Astrocyte (in vitro differentiated cells and primary cell): ENCODE results near the gene NTRK1. TPM values are rescaled to one million over a fixed set of nuclear protein-coding genes. Genes with fewer than 3 reads are reported as not detected.

ENCODE experiments used
- DNase-seq: peaks from one replicate; pipeline ENCODE4 v3.0.0-alpha.2; 2010; ENCODE audit warnings: low read depth
- FAIRE-seq: peaks from 2 replicates; lab custom pipeline; 2011; peaks lifted over from hg19 to GRCh38; lab: Jason Lieb, UNC
- H2AFZ ChIP-seq: 2 replicates; pipeline ENCODE4 v1.6.0; 2012; ENCODE audit warnings: low read depth, low read length, inconsistent platforms
- H3K27ac ChIP-seq: 2 replicates; pipeline ENCODE4 v1.5.1; 2011; ENCODE audit warnings: low read depth, low read length, inconsistent platforms
- H3K27me3 ChIP-seq: 2 replicates; pipeline ENCODE4 v1.6.0; 2011; ENCODE audit warnings: low read length, inconsistent platforms; ENCODE audit not compliant: insufficient read depth
- H3K36me3 ChIP-seq: 2 replicates; pipeline ENCODE4 v1.5.1; 2011; ENCODE audit warnings: low read length, inconsistent platforms; ENCODE audit not compliant: insufficient read depth
- H3K4me1 ChIP-seq: 2 replicates; pipeline ENCODE4 v1.5.1; 2011; ENCODE audit warnings: low read length, inconsistent platforms; ENCODE audit not compliant: insufficient read depth
- H3K4me2 ChIP-seq: 2 replicates; pipeline ENCODE4 v1.6.0; 2012; ENCODE audit warnings: low read length, inconsistent platforms
- H3K4me3 ChIP-seq: 2 replicates; pipeline ENCODE4 v1.5.1; 2011; ENCODE audit warnings: low read depth, mild to moderate bottlenecking, low read length, inconsistent platforms; ENCODE audit not compliant: insufficient read depth
- H3K79me2 ChIP-seq: 2 replicates; pipeline ENCODE4 v1.6.0; 2012; ENCODE audit warnings: mild to moderate bottlenecking, low read length, inconsistent platforms; ENCODE audit not compliant: insufficient read depth
- H3K9ac ChIP-seq: 2 replicates; pipeline ENCODE4 v1.6.0; 2012; ENCODE audit warnings: mild to moderate bottlenecking, low read length, inconsistent platforms
- H3K9me3 ChIP-seq: 2 replicates; pipeline ENCODE4 v1.5.1; 2012; ENCODE audit warnings: low read depth, mild to moderate bottlenecking, low read length, inconsistent platforms; ENCODE audit not compliant: insufficient read depth
- H4K20me1 ChIP-seq: 2 replicates; pipeline ENCODE4 v1.6.0; 2012; ENCODE audit warnings: low read length, inconsistent platforms; ENCODE audit not compliant: insufficient read depth
- H3K27ac Mint-ChIP-seq: one replicate; pipeline ENCODE4 v1.8.0; 2021; ENCODE audit warnings: mild to moderate bottlenecking, mixed read lengths; ENCODE audit not compliant: unreplicated experiment
- H3K27me3 Mint-ChIP-seq: one replicate; pipeline ENCODE4 v1.8.0; 2021; ENCODE audit warnings: low read depth, mixed read lengths; ENCODE audit not compliant: unreplicated experiment
- H3K36me3 Mint-ChIP-seq: one replicate; pipeline ENCODE4 v1.8.0; 2021; ENCODE audit warnings: low read depth, mixed read lengths; ENCODE audit not compliant: unreplicated experiment
- H3K4me1 Mint-ChIP-seq: one replicate; pipeline ENCODE4 v1.8.0; 2021; ENCODE audit warnings: low read depth, mixed read lengths; ENCODE audit not compliant: unreplicated experiment
- H3K4me3 Mint-ChIP-seq: one replicate; pipeline ENCODE4 v1.8.0; 2021; ENCODE audit warnings: mild to moderate bottlenecking, moderate library complexity, mixed read lengths; ENCODE audit not compliant: unreplicated experiment
- H3K9me3 Mint-ChIP-seq: one replicate; pipeline ENCODE4 v1.8.0; 2021; ENCODE audit warnings: mild to moderate bottlenecking, mixed read lengths; ENCODE audit not compliant: unreplicated experiment
- CTCF ChIP-seq: IDR thresholded peaks from 2 replicates; pipeline ENCODE4 v1.5.1; 2011; ENCODE audit warnings: low read depth, mild to moderate bottlenecking, inconsistent platforms, low read length, moderate library complexity; ENCODE audit not compliant: insufficient read depth
- EZH2 ChIP-seq: IDR thresholded peaks from 2 replicates; pipeline ENCODE4 v1.6.1; 2012; ENCODE audit warnings: mild to moderate bottlenecking, low read length, inconsistent platforms; ENCODE audit not compliant: insufficient read depth
- total RNA-seq: library from RNA; stranded (reverse); gene quantifications from 2 replicates; pipeline ENCODE4 v1.2.1, GENCODE V29; 2021

Gene NTRK1
- total RNA-seq, 1 donor from 2014 or later: 0.27 TPM

GRCh38 chr1:156815307-156815826 is 45.3 kb upstream of the NTRK1 start:
- Mint-ChIP-seq H3K4me1 (peaks cover 24% of the 10 kb centered on the region), H3K27me3 (peaks cover 25% of the 10 kb centered on the region), H3K4me3 (peak overlapping the region; percentile 4), H3K27ac (no peak overlapping the region), H3K9me3 (peaks cover 4% of the 10 kb centered on the region), H3K36me3 (peaks cover 8% of the 10 kb centered on the region)
- Histone ChIP-seq H3K4me3 (no peak overlapping the region), H3K27ac (no peak overlapping the region), H3K36me3 (no peaks in the 10 kb centered on the region), H4K20me1 (no peaks in the 10 kb centered on the region), H3K4me1 (peaks cover 24% of the 10 kb centered on the region), H3K4me2 (peak overlapping the region; percentile 15), H3K27me3 (peaks cover 2% of the 10 kb centered on the region), H3K9me3 (no peaks in the 10 kb centered on the region), H3K79me2 (no peaks in the 10 kb centered on the region), H2AFZ (no peak overlapping the region), H3K9ac (no peak overlapping the region)
- no peak for FAIRE-seq
- TF ChIP-seq EZH2 (no peak), CTCF (no peak)
- peak; percentile 69 for DNase-seq

GRCh38 chr1:156815961-156816422 is 44.7 kb upstream of the NTRK1 start:
- FAIRE-seq (no peak), DNase-seq (no peak)
- Mint-ChIP-seq H3K36me3 (peaks cover 8% of the 10 kb centered on the region), H3K9me3 (peaks cover 4% of the 10 kb centered on the region), H3K27me3 (peaks cover 25% of the 10 kb centered on the region), H3K4me1 (peaks cover 24% of the 10 kb centered on the region), H3K4me3 (no peak overlapping the region), H3K27ac (no peak overlapping the region)
- Histone ChIP-seq H3K79me2 (no peaks in the 10 kb centered on the region), H3K36me3 (no peaks in the 10 kb centered on the region), H3K4me3 (no peak overlapping the region), H2AFZ (no peak overlapping the region), H3K9ac (no peak overlapping the region), H3K27ac (no peak overlapping the region), H3K4me2 (no peak overlapping the region), H4K20me1 (no peaks in the 10 kb centered on the region), H3K4me1 (peaks cover 24% of the 10 kb centered on the region), H3K9me3 (no peaks in the 10 kb centered on the region), H3K27me3 (peaks cover 2% of the 10 kb centered on the region)
- TF ChIP-seq CTCF (no peak), EZH2 (no peak)

- Mint-ChIP-seq H3K9me3 (peaks cover 4% of the 10 kb centered on the region), H3K4me3 (peak within 1 kb of the TSS; percentile 67), H3K27ac (no peak within 1 kb of the TSS), H3K4me1 (peaks cover 28% of the 10 kb centered on the region), H3K36me3 (peaks cover 6% of the 10 kb centered on the region), H3K27me3 (peaks cover 17% of the 10 kb centered on the region)
- H3K9me3 ChIP-seq: no peaks in the 10 kb centered on the region
- H3K4me3 ChIP-seq: no peak within 1 kb of the TSS
- H3K4me2 ChIP-seq: peak within 1 kb of the TSS; percentile 22
- no peak within 1 kb of the TSS for H3K9ac ChIP-seq
- H3K27me3 ChIP-seq: peaks cover 2% of the 10 kb centered on the region
- no peak for TF ChIP-seq EZH2
- no peak for TF ChIP-seq CTCF
- H3K4me1 ChIP-seq: peaks cover 24% of the 10 kb centered on the region
- H2AFZ ChIP-seq: no peak within 1 kb of the TSS
- FAIRE-seq: no peak
- H3K27ac ChIP-seq: no peak within 1 kb of the TSS
- no peak for DNase-seq
- H4K20me1 ChIP-seq: no peaks in the 10 kb centered on the region
- no peaks in the 10 kb centered on the region for H3K79me2 ChIP-seq
- H3K36me3 ChIP-seq: no peaks in the 10 kb centered on the region
These were observed 43.9 kb upstream of the NTRK1 start, which contains the start of gene SH2D2A for GRCh38 chr1:156816561-156817328. Gene SH2D2A (minus strand): TSS chr1:156816848. CDS start chr1:156816708, 140 bp downstream.
